Loucy (cell line): ENCODE data around the gene FAM20C.
"Not testable (repeated sequence)": the region's sequence is repeated elsewhere in the genome, so short reads cannot be mapped to it uniquely, and the experiment has no call there.

Source experiments
- H2AFZ ChIP-seq: fragments of 200-600 bp; sonication (generic); 2 replicates; pipeline ENCODE4 v1.6.0; 2016; ENCODE audit warnings: antibody characterized with exemption, mild to moderate bottlenecking, low read length, moderate library complexity
- H3F3A ChIP-seq: fragments of 200-600 bp; 2 replicates; pipeline ENCODE4 v1.6.0; 2016; ENCODE audit warnings: antibody characterized with exemption, low read depth, mild to moderate bottlenecking
- H3K27me3 ChIP-seq: fragments of 200-600 bp; sonication (generic); 2 replicates; pipeline ENCODE4 v1.6.1; 2014; ENCODE audit warnings: low read length, mild to moderate bottlenecking; ENCODE audit not compliant: insufficient read depth, poor library complexity, severe bottlenecking
- H3K36me3 ChIP-seq: fragments of 200-600 bp; sonication (generic); 2 replicates; pipeline ENCODE4 v1.6.1; 2016; ENCODE audit warnings: low read length; ENCODE audit not compliant: insufficient read depth
- H3K4me1 ChIP-seq: fragments of 200-600 bp; sonication (generic); 2 replicates; pipeline ENCODE4 v1.5.1; 2014; ENCODE audit warnings: low read length, mild to moderate bottlenecking; ENCODE audit not compliant: insufficient read depth, poor library complexity, severe bottlenecking
- H3K4me2 ChIP-seq: fragments of 200-600 bp; sonication (generic); 2 replicates; pipeline ENCODE4 v1.6.0; 2014; ENCODE audit warnings: antibody characterized with exemption, low read length, low read depth, mild to moderate bottlenecking; ENCODE audit not compliant: poor library complexity, severe bottlenecking
- H3K4me3 ChIP-seq: fragments of 200-600 bp; sonication (generic); 2 replicates; pipeline ENCODE4 v1.5.1; 2014; ENCODE audit warnings: low read length, mild to moderate bottlenecking, mixed read lengths; ENCODE audit not compliant: poor library complexity, severe bottlenecking
- H3K79me2 ChIP-seq: fragments of 200-600 bp; sonication (generic); 2 replicates; pipeline ENCODE4 v1.6.1; 2014; ENCODE audit warnings: low read length; ENCODE audit not compliant: insufficient read depth
- H3K9ac ChIP-seq: fragments of 200-600 bp; sonication (generic); 2 replicates; pipeline ENCODE4 v1.6.0; 2014; ENCODE audit warnings: mild to moderate bottlenecking, low read depth, low read length, moderate library complexity; ENCODE audit not compliant: poor library complexity, severe bottlenecking
- H3K9me2 ChIP-seq: fragments of 200-600 bp; sonication (generic); replicated peaks from 2 replicates; pipeline ENCODE4 v1.6.1; 2016; ENCODE audit warnings: low read depth, low read length, mixed read lengths
- H3K9me3 ChIP-seq: fragments of 200-600 bp; sonication (generic); 2 replicates; pipeline ENCODE4 v1.6.1; 2014; ENCODE audit warnings: mild to moderate bottlenecking, antibody characterized with exemption, low read length, low read depth; ENCODE audit not compliant: insufficient read depth
- H4K20me1 ChIP-seq: fragments of 200-600 bp; sonication (generic); 2 replicates; pipeline ENCODE4 v1.6.0; 2014; ENCODE audit warnings: antibody characterized with exemption, low read length, mild to moderate bottlenecking; ENCODE audit not compliant: insufficient read depth, poor library complexity, severe bottlenecking
- CTCF ChIP-seq: fragments of 200-600 bp; sonication (generic); conservative IDR thresholded peaks from 2 replicates; pipeline ENCODE4 v1.5.1; 2014; ENCODE audit warnings: mild to moderate bottlenecking, antibody characterized with exemption, low read length
- EZH2phosphoT487 ChIP-seq: fragments of 200-600 bp; IDR thresholded peaks from 2 replicates; pipeline ENCODE4 v1.6.1; 2018; ENCODE audit warnings: antibody characterized with exemption, mild to moderate bottlenecking, moderate library complexity, borderline replicate concordance

FAM20C gene

GRCh38 chr7:294440-295154 lies 102.2 kb downstream of the FAM20C start:
- TF ChIP-seq EZH2phosphoT487 = no peak
- no peak for TF ChIP-seq CTCF
- H3K9ac ChIP-seq = no peak overlapping the region
- H4K20me1 ChIP-seq = no peaks in the 10 kb centered on the region
- H3K4me3 ChIP-seq = no peak overlapping the region
- no peaks in the 10 kb centered on the region for H3K79me2 ChIP-seq
- H2AFZ ChIP-seq = no peak overlapping the region
- no peaks in the 10 kb centered on the region for H3K4me1 ChIP-seq
- no peak overlapping the region for H3K4me2 ChIP-seq
- no peaks in the 10 kb centered on the region for H3F3A ChIP-seq
- peaks cover 29% of the 10 kb centered on the region; the same call in 1 of the 2 replicates for H3K9me3 ChIP-seq
- no peaks in the 10 kb centered on the region for H3K36me3 ChIP-seq
- H3K9me2 ChIP-seq = no peaks in the 10 kb centered on the region
- H3K27me3 ChIP-seq = no peaks in the 10 kb centered on the region

- Histone ChIP-seq H3K79me2 (no peaks in the 10 kb centered on the region), H3K4me3 (no peak overlapping the region), H3K4me1 (no peaks in the 10 kb centered on the region), H2AFZ (no peak overlapping the region), H3K9me2 (no peaks in the 10 kb centered on the region), H3K9me3 (peaks cover 32% of the 10 kb centered on the region; the same call in 1 of the 2 replicates), H3K27me3 (no peaks in the 10 kb centered on the region), H3K4me2 (no peak overlapping the region), H3K9ac (no peak overlapping the region), H3F3A (no peaks in the 10 kb centered on the region), H4K20me1 (no peaks in the 10 kb centered on the region), H3K36me3 (no peaks in the 10 kb centered on the region)
- TF ChIP-seq CTCF (no peak), EZH2phosphoT487 (no peak)
Observed at GRCh38 chr7:295155-296154, 103.1 kb downstream of the FAM20C start.

- Histone ChIP-seq H3K4me3 (no peak overlapping the region), H3K4me1 (no peaks in the 10 kb centered on the region), H4K20me1 (no peaks in the 10 kb centered on the region), H3K79me2 (no peaks in the 10 kb centered on the region), H3F3A (no peaks in the 10 kb centered on the region), H2AFZ (no peak overlapping the region), H3K9me2 (no peaks in the 10 kb centered on the region), H3K36me3 (no peaks in the 10 kb centered on the region), H3K27me3 (no peaks in the 10 kb centered on the region), H3K4me2 (no peak overlapping the region), H3K9ac (no peak overlapping the region), H3K9me3 (peaks cover 42% of the 10 kb centered on the region; the same call in 1 of the 2 replicates)
- no peak for TF ChIP-seq EZH2phosphoT487
- no peak for TF ChIP-seq CTCF
Observed at GRCh38 chr7:296373-296945, 104.1 kb downstream of the FAM20C start.

- peaks cover 40% of the 10 kb centered on the region; the same call in 1 of the 2 replicates for H3K9me3 ChIP-seq
- H3K9ac ChIP-seq, H2AFZ ChIP-seq: not testable (repeated sequence)
Observed at GRCh38 chr7:297141-297540, 104.8 kb downstream of the FAM20C start.

More at GRCh38 chr7:297141-297540, 104.8 kb downstream of the FAM20C start:
- H3K4me1 ChIP-seq, H3K9me2 ChIP-seq, H4K20me1 ChIP-seq, H3K79me2 ChIP-seq, H3F3A ChIP-seq, H3K4me3 ChIP-seq, H3K4me2 ChIP-seq, H3K27me3 ChIP-seq, H3K36me3 ChIP-seq: not testable (repeated sequence)
